Psoas muscle (tissue), 8 donors: ENCODE results near the gene SSH3. TPM values are rescaled to one million over a fixed set of nuclear protein-coding genes. Genes with fewer than 3 reads are reported as not detected.

Experiments used
- ATAC-seq, 4 donors: fragments of 200-7000 bp; cut with Tn5 transposase; one replicate each; pipeline ENCODE4 v1.9.1; 2020; ENCODE audit warnings: moderate library complexity in 3 of 4, mild to moderate bottlenecking in 2 of 4
- DNase-seq, 2 donors: peaks; one replicate each; pipeline ENCODE4 v3.0.0-alpha.2; 2020
- H3K27ac ChIP-seq: fragments of 200-600 bp; one replicate; pipeline ENCODE4 v1.8.0; 2022
- H3K27me3 ChIP-seq, 3 donors: fragments of 200-600 bp in 1 of 3; one replicate each; pipeline versions ENCODE4 v1.6.1 to v1.8.0; 2013 to 2022; ENCODE audit warnings: low read length in 2 of 3, mild to moderate bottlenecking in 2 of 3, moderate library complexity in 1 of 3; ENCODE audit not compliant: insufficient read depth in 3 of 3
- H3K36me3 ChIP-seq, 2 donors: fragments of 200-600 bp in 1 of 2; one replicate each; pipeline versions ENCODE4 v1.6.1 to v1.8.0; 2013 to 2022; ENCODE audit warnings: low read depth in 1 of 2, mild to moderate bottlenecking in 1 of 2, moderate library complexity in 1 of 2; ENCODE audit not compliant: insufficient read depth in 1 of 2
- H3K4me1 ChIP-seq: fragments of 200-600 bp; one replicate; pipeline ENCODE4 v1.8.0; 2022
- H3K4me3 ChIP-seq: fragments of 200-600 bp; one replicate; pipeline ENCODE4 v1.8.0; 2022; ENCODE audit warnings: mild to moderate bottlenecking
- H3K9me3 ChIP-seq: fragments of 200-600 bp; one replicate; pipeline ENCODE4 v1.8.0; 2022
- CTCF ChIP-seq: fragments of 200-600 bp; IDR thresholded peaks from one replicate; pipeline ENCODE4 v1.8.0; 2022; ENCODE audit warnings: antibody characterized with exemption
- WGBS, 3 donors: extraction: QIAGEN DNeasy Blood & Tissue Kit; methylation state at CpG; one replicate each; pipeline versions ENCODE4 v1.1.6 to v1.1.7; 2013; 5-methylcytosine and 5-hydroxymethylcytosine counted together
- intact Hi-C, 2 donors: fragments of 100-400 bp; cut with DNase I; formaldehyde crosslinking; loops; one replicate each; pipeline versions ENCODE4 v1.11.0 to v1.14.2; 2022
- long read RNA-seq, 2 donors: library from polyadenylated mRNA; unstranded; transcript quantifications; one replicate each; pipeline ENCODE4 v2.0.0, GENCODE V29; 2021
- polyA plus RNA-seq, 3 donors: library from polyadenylated mRNA; stranded (reverse); fragments of 200-250 nt; gene quantifications; one replicate each; pipeline ENCODE4 v1.2.3, GENCODE V29; 2013
- total RNA-seq, 4 donors: library from RNA; stranded (reverse); fragmentation: NEBNext Ultra II Directional in 2 of 4; extraction: Animal tissue kit (Norgen Biotek cat#: 25700) in 2 of 4; gene quantifications; one replicate each; pipeline versions ENCODE4 v1.2.1 to v1.2.4, GENCODE V29; 2021 to 2023
- donor health status: healthy with polysubstance abuse.
- donor health status: DM: no; HTN: no; CAD: no; lungs with moderate emphysema.
- donor health status: Bipolar disorder and iron deficiency.
- donor health status: healthy.
- donor health status: DM: yes; HTN: yes; CAD: no.
- donor health status: DM: no; HTN: no; CAD: no.
- donor health status: DM: no; HTN: no; CAD: no.
- donor health status: DM: yes; HTN: yes; CAD: no.

Gene SSH3
- total RNA-seq (10 to 100 TPM in 1 of 4 donors, 1 to 10 TPM in 3; 3.7 to 10.1 (median 6.9) TPM), polyA plus RNA-seq (1 to 10 TPM; 3.0 to 5.0 (median 4.2) TPM)
- long read RNA-seq, donor 1, partial matches to known transcripts: 0 of 2 reads
- long read RNA-seq, donor 1, other reads (novel, unspliced or antisense): 2 of 2 reads
- long read RNA-seq, donor 2, partial matches to known transcripts: 1 of 5 reads
- long read RNA-seq, donor 2, other reads (novel, unspliced or antisense): 3 of 5 reads

GRCh38 chr11:67303132-67303834, at the start of gene SSH3:
Gene SSH3, plus strand, starts transcription at chr11:67303530. Its CDS starts 96 bp downstream, at chr11:67303626.
- TF ChIP-seq CTCF: no peak
- DNase-seq: peak; percentile 81 to 88
- intact Hi-C loops: loop anchor here in 1 of 2 donors (5.0 kb wide), 1 partner anchor 36 kb away; the partner anchor contains the start of gene GRK2
- H3K4me1 ChIP-seq: peaks cover 27% of the 10 kb centered on the region
- no peaks in the 10 kb centered on the region for H3K9me3 ChIP-seq
- peaks cover 0 to 41% of the 10 kb centered on the region in 2 donors for H3K36me3 ChIP-seq
- H3K27me3 ChIP-seq: no peaks in the 10 kb centered on the region
- WGBS, 3 donors: 0 to 2% (median 0%) methylated on average over 40 to 65 of the region's 65 CpGs
- peak; percentile 82 to 90 (median 84) for ATAC-seq
- peak within 1 kb of the TSS; percentile 97 for H3K4me3 ChIP-seq
- peak within 1 kb of the TSS; percentile 82 for H3K27ac ChIP-seq

GRCh38 chr11:67253872-67254624, 49.3 kb upstream of the SSH3 start:
- Histone ChIP-seq H3K9me3 (no peaks in the 10 kb centered on the region), H3K27ac (no peak overlapping the region), H3K4me1 (peaks cover 6% of the 10 kb centered on the region), H3K27me3 (no peaks in the 10 kb centered on the region), H3K36me3 (peaks cover 35 to 90% of the 10 kb centered on the region in 2 donors), H3K4me3 (no peak overlapping the region)
- no peak for ATAC-seq
- WGBS, 3 donors: 88 to 92% (median 92%) methylated on average over 14 of the region's 14 CpGs
- no peak for TF ChIP-seq CTCF
- intact Hi-C loops: no loop called here
- no peak for DNase-seq

GRCh38 chr11:67254798-67255197, 48.5 kb upstream of the SSH3 start:
- Histone ChIP-seq H3K27me3 (no peaks in the 10 kb centered on the region), H3K4me3 (no peak overlapping the region), H3K9me3 (no peaks in the 10 kb centered on the region), H3K4me1 (no peaks in the 10 kb centered on the region), H3K27ac (no peak overlapping the region), H3K36me3 (peaks cover 30 to 83% of the 10 kb centered on the region in 2 donors)
- intact Hi-C loops: no loop called here
- no peak for TF ChIP-seq CTCF
- DNase-seq (no peak), ATAC-seq (no peak)
- 78 to 85% (median 81%) methylated on average over 15 of the region's 15 CpGs for WGBS, 3 donors

- Histone ChIP-seq H3K27me3 (no peaks in the 10 kb centered on the region), H3K9me3 (no peaks in the 10 kb centered on the region), H3K36me3 (peaks cover 24 to 77% of the 10 kb centered on the region in 2 donors), H3K4me3 (no peak overlapping the region), H3K4me1 (no peaks in the 10 kb centered on the region), H3K27ac (no peak overlapping the region)
- DNase-seq: no peak
- intact Hi-C loops: no loop called here
- no peak for ATAC-seq
- no peak for TF ChIP-seq CTCF
- 87 to 90% (median 88%) methylated on average over 10 of the region's 10 CpGs for WGBS, 3 donors
These were observed 48.0 kb upstream of the SSH3 start for GRCh38 chr11:67255353-67255752.
